Neural progenitor cell (in vitro differentiated cells): ENCODE results near the gene OSCP1.

ENCODE experiments used
- CTCF ChIP-seq: fragments of 200-600 bp; sonication (generic); IDR thresholded peaks from 2 replicates; pipeline ENCODE4 v1.5.1; 2017; ENCODE audit warnings: antibody characterized with exemption, mild to moderate bottlenecking
- EZH2 ChIP-seq: fragments of 200-600 bp; sonication (generic); IDR thresholded peaks from 2 replicates; pipeline ENCODE4 v1.6.1; 2017; ENCODE audit warnings: antibody characterized with exemption, mild to moderate bottlenecking, moderate library complexity

DNA sequence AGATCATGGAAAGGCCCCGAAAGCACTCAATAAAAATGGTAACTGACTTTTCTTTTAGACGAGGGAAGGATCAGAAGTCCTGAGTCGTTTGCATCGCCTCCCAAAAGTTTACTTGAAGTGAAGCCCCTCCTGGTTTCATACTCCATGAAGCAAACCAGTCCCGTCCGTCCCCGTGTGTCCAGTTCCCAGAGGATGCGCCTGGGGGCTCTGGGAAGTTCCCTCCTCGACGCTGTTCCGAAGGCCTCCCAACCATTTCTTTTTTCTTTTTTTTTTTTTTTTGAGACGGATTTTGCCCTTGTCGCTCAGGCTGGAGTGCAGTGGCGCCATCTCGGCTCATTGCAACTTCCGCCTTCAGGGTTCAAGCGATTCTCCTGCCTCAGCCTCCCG, 661 bp upstream of the OSCP1 start:
- TF ChIP-seq CTCF (no peak), EZH2 (no peak)
